Activated CD4-positive, alpha-beta memory T cell treated with anti-CD3 and anti-CD28 coated beads for 36 hours (primary cell): ENCODE results near the gene OR52E1. TPM values are rescaled to one million over a fixed set of nuclear protein-coding genes. Genes with fewer than 3 reads are reported as not detected.

Experiments
- total RNA-seq, 2 experiments: library from RNA; stranded (reverse); gene quantifications; one replicate each; pipeline ENCODE4 v1.2.3, GENCODE V29; 2021

The OR52E1 gene
- total RNA-seq, 2 experiments from 2014 or later = not detected

Other genes with a start within 250 kb of the OR52E1 start
- not detected for gene OR51F2, start 248.3 kb upstream of the OR52E1 start, total RNA-seq
- not detected for gene OR51S1, start 220.4 kb upstream of the OR52E1 start, total RNA-seq
- not detected for gene OR51T1, start 187.7 kb upstream of the OR52E1 start, total RNA-seq
- not detected for gene OR51A7, start 165.8 kb upstream of the OR52E1 start, total RNA-seq
- not detected for gene OR51G2, start 150.2 kb upstream of the OR52E1 start, total RNA-seq
- not detected for gene OR51G1, start 145.2 kb upstream of the OR52E1 start, total RNA-seq
- not detected for gene OR51A4, start 122.0 kb upstream of the OR52E1 start, total RNA-seq
- gene OR51A2, start 113.9 kb upstream of the OR52E1 start, total RNA-seq = not detected
- gene OR51L1, start 74.7 kb upstream of the OR52E1 start, total RNA-seq = not detected
- gene OR52J3, start 23.0 kb upstream of the OR52E1 start, total RNA-seq = not detected
- gene OR52E2, start 9.9 kb upstream of the OR52E1 start, total RNA-seq = not detected
- gene OR52A5, start 68.8 kb downstream of the OR52E1 start, total RNA-seq = not detected
- gene OR52A1, start 85.2 kb downstream of the OR52E1 start, total RNA-seq = not detected
- gene OR51V1, start 131.1 kb downstream of the OR52E1 start, total RNA-seq = not detected
- gene HBB, start 157.5 kb downstream of the OR52E1 start, total RNA-seq = not detected
- not detected for gene HBD, start 164.9 kb downstream of the OR52E1 start, total RNA-seq
- not detected for gene HBG1, start 180.3 kb downstream of the OR52E1 start, total RNA-seq
- not detected for gene HBG2, start 185.2 kb downstream of the OR52E1 start, total RNA-seq
- not detected for gene HBE1, start 200.4 kb downstream of the OR52E1 start, total RNA-seq
- gene OR51B4, start 232.4 kb downstream of the OR52E1 start, total RNA-seq = not detected